H1 (cell line): ENCODE data around the gene DACT3. TPM values are rescaled to one million over a fixed set of nuclear protein-coding genes. Genes with fewer than 3 reads are reported as not detected.

Source experiments
- CBX8 ChIP-seq: fragments of 300-800, 300-1000 bp; sonication (generic); IDR thresholded peaks from 2 replicates; pipeline ENCODE4 v1.7.1; 2016; ENCODE audit warnings: low read depth, low read length, borderline replicate concordance
- CHD7 ChIP-seq: fragments of 300-600 bp; sonication (generic); IDR thresholded peaks from 2 replicates; pipeline ENCODE4 v1.7.1; 2012; ENCODE audit warnings: low read length, moderate library complexity, mild to moderate bottlenecking, inconsistent platforms; ENCODE audit not compliant: insufficient replicate concordance
- FOSL1 ChIP-seq: IDR thresholded peaks from 2 replicates; pipeline ENCODE4 v1.6.1; 2011; ENCODE audit warnings: mild to moderate bottlenecking, low read depth, low read length, moderate library complexity; ENCODE audit not compliant: insufficient read depth
- GTF2F1 ChIP-seq: IDR thresholded peaks from 2 replicates; pipeline ENCODE4 v1.6.1; 2012; ENCODE audit warnings: low read depth, low read length, improper control_type of control experiment, borderline replicate concordance
- POLR2A ChIP-seq, 2 experiments: IDR thresholded peaks; 1 replicate in 1 of 2; 2 replicates in 1 of 2; pipeline ENCODE4 v1.6.1; 2011; ENCODE audit warnings: low read depth in 2 of 2, low read length in 2 of 2, mild to moderate bottlenecking in 2 of 2; ENCODE audit errors: control extremely low read depth in 1 of 2
- SAP30 ChIP-seq: fragments of 300-600 bp; sonication (generic); IDR thresholded peaks from 2 replicates; pipeline ENCODE4 v1.7.1; 2012; ENCODE audit warnings: low read length, moderate library complexity, mild to moderate bottlenecking, inconsistent platforms; ENCODE audit not compliant: insufficient read depth, insufficient replicate concordance
- polyA plus RNA-seq, 7 experiments: library from polyadenylated mRNA; depleted of rRNA in 3 of 7; stranded (reverse) in 5 of 7; unstranded in 2 of 7; fragments of >200 nt in 5 of 7; fragments of 200-250 nt in 2 of 7; gene quantifications; 1 replicate in 5 of 7; 2 replicates in 1 of 7; 4 replicates in 1 of 7; pipeline versions ENCODE4 v1.2.1 to v1.2.3, GENCODE V29; 2011 to 2013; ENCODE audit warnings: missing spikeins in 2 of 7, mixed read lengths in 2 of 7
- total RNA-seq: library from RNA; stranded (reverse); fragmentation: NEBNext Ultra II Directional; extraction: Animal tissue kit (Norgen Biotek cat#: 25700); gene quantifications from 2 replicates; pipeline ENCODE4 v1.2.1, GENCODE V29; 2021

Gene DACT3
- total and polyA plus RNA-seq, 2 of the 8 experiments (the other 6 are each of a cell fraction or from before 2014, with no cell fraction given), result 1.8 to 2.0 TPM

- no peak for TF ChIP-seq CHD7
- no peak for TF ChIP-seq GTF2F1
- TF ChIP-seq FOSL1, result no peak
- no peak for TF ChIP-seq SAP30
- TF ChIP-seq CBX8, result no peak
- TF ChIP-seq POLR2A (IDR thresholded peaks at IDR 0.05; ENCODE audit: control extremely low read depth in 1 of 2, low read depth in 2 of 2, low read length in 2 of 2), result no peak
These were observed 9.8 kb upstream of the DACT3 start (continued) for GRCh38 chr19:46670813-46671212.
